Measurements from ENCODE around the gene USP49. TPM values are rescaled to one million over a fixed set of nuclear protein-coding genes. Genes with fewer than 3 reads are reported as not detected.
"Not testable (repeated sequence)": the region's sequence is repeated elsewhere in the genome, so short reads cannot be mapped to it uniquely, and the experiment has no call there.

USP49 gene
- 1 to 10 TPM; 2.3 to 3.8 (median 3.1) TPM for total RNA-seq

- ATAC-seq (ENCODE audit: low FRiP score) (peak; percentile 98), DNase-seq (ENCODE audit: low spot score) (peak; percentile 92)
- TF ChIP-seq CTCF (IDR thresholded peaks at IDR 0.05) = no peak
These were observed at the start of gene USP49 for GRCh38 chr6:41895300-41896233. USP49 (minus strand) TSS chr6:41895375; CDS start chr6:41806983, 88,392 bp downstream.

GRCh38 chr6:41943456-41943855 lies 48.3 kb upstream of the USP49 start:
- DNase-seq (ENCODE audit: low spot score) (no peak), ATAC-seq (ENCODE audit: low FRiP score) (no peak)
- TF ChIP-seq CTCF (IDR thresholded peaks at IDR 0.05) = no peak

GRCh38 chr6:41942882-41943281 lies 47.7 kb upstream of the USP49 start:
- DNase-seq (ENCODE audit: low spot score); ATAC-seq (ENCODE audit: low FRiP score): not testable (repeated sequence)

- ATAC-seq (ENCODE audit: low FRiP score) (peak; percentile 66), DNase-seq (ENCODE audit: low spot score) (no peak)
- TF ChIP-seq CTCF (IDR thresholded peaks at IDR 0.05) = no peak
These were observed 47.1 kb upstream of the USP49 start for GRCh38 chr6:41942067-41942851.

GRCh38 chr6:41941280-41942066 lies 46.3 kb upstream of the USP49 start, which contains the start of gene CCND3:
CCND3 (minus strand) TSS chr6:41941808; CDS start chr6:41941649, 159 bp downstream.
- TF ChIP-seq CTCF (IDR thresholded peaks at IDR 0.05) = no peak
- DNase-seq (ENCODE audit: low spot score) (peak; percentile 64), ATAC-seq (ENCODE audit: low FRiP score) (peak; percentile 84)

GRCh38 chr6:41940759-41941279 lies 45.6 kb upstream of the USP49 start:
- no peak for TF ChIP-seq CTCF (IDR thresholded peaks at IDR 0.05)
- DNase-seq (ENCODE audit: low spot score) (no peak), ATAC-seq (ENCODE audit: low FRiP score) (peak; percentile 4)
